Smooth muscle cell of the brain vasculature (primary cell): Measurements from ENCODE around the gene RASGRF1.

ENCODE experiments used
- DNase-seq: peaks from one replicate; pipeline ENCODE4 v3.0.0-alpha.2; 2012; ENCODE audit warnings: low read depth, low spot score

RASGRF1 gene

GRCh38 chr15:78955355-78955754 lies 135.2 kb downstream of the RASGRF1 start:
- DNase-seq, result no peak

- no peak for DNase-seq
Measured at GRCh38 chr15:78951841-78952238, 138.7 kb downstream of the RASGRF1 start.

GRCh38 chr15:78950902-78951840 lies 139.4 kb downstream of the RASGRF1 start:
- DNase-seq, result no peak

- no peak for DNase-seq
Measured at GRCh38 chr15:78950343-78950742, 140.2 kb downstream of the RASGRF1 start.

- no peak for DNase-seq
Measured at GRCh38 chr15:78949461-78949860, 141.1 kb downstream of the RASGRF1 start.

GRCh38 chr15:78947506-78947905 lies 143.1 kb downstream of the RASGRF1 start:
- no peak for DNase-seq

- no peak for DNase-seq
Measured at GRCh38 chr15:78946493-78946892, 144.1 kb downstream of the RASGRF1 start.

- DNase-seq, result no peak
Measured at GRCh38 chr15:78944669-78945407, 145.7 kb downstream of the RASGRF1 start, which contains the start of gene CTSH. Gene CTSH, minus strand, starts transcription at chr15:78945046. Its CDS starts 65 bp downstream, at chr15:78944981.

- no peak for DNase-seq
Measured at GRCh38 chr15:78944202-78944625, 146.4 kb downstream of the RASGRF1 start.

GRCh38 chr15:78943692-78944091 lies 146.9 kb downstream of the RASGRF1 start:
- DNase-seq, result no peak

- DNase-seq, result no peak
Measured at GRCh38 chr15:78942741-78943140, 147.8 kb downstream of the RASGRF1 start.

GRCh38 chr15:78938658-78939488 lies 151.7 kb downstream of the RASGRF1 start:
- DNase-seq, result no peak

- no peak for DNase-seq
Measured at GRCh38 chr15:78937132-78937739, 153.3 kb downstream of the RASGRF1 start.

- no peak for DNase-seq
Measured at GRCh38 chr15:78934655-78935023, 155.9 kb downstream of the RASGRF1 start.

- no peak for DNase-seq
Measured at GRCh38 chr15:78933823-78934654, 156.5 kb downstream of the RASGRF1 start.

- DNase-seq, result no peak
Measured at GRCh38 chr15:78933187-78933822, 157.3 kb downstream of the RASGRF1 start.

GRCh38 chr15:78932258-78932808 lies 158.2 kb downstream of the RASGRF1 start:
- DNase-seq, result no peak

GRCh38 chr15:78931439-78932257 lies 158.9 kb downstream of the RASGRF1 start:
- no peak for DNase-seq
